ENCODE data around the gene TRPM6.

The TRPM6 gene

GRCh38 chr9:74753650-74754049 is 134.1 kb downstream of the TRPM6 start:
- H3K27me3 ChIP-seq (ENCODE audit: control insufficient read depth, low read length): no peaks in the 10 kb centered on the region
- H3K9me3 ChIP-seq (ENCODE audit: control insufficient read depth, insufficient read depth, low read length): no peaks in the 10 kb centered on the region
- H4K20me1 ChIP-seq (ENCODE audit: control insufficient read depth, insufficient read depth, low read depth, low read length): no peaks in the 10 kb centered on the region
- no peaks in the 10 kb centered on the region for H3K4me1 ChIP-seq (ENCODE audit: control insufficient read depth, low read length)
- no peak overlapping the region for H3K4me2 ChIP-seq (ENCODE audit: low read length)
- no peak overlapping the region for H3K27ac ChIP-seq (ENCODE audit: low read depth, low read length)
- H3K9me2 ChIP-seq (replicated peaks; ENCODE audit: control insufficient read depth, low read length): no peaks in the 10 kb centered on the region
- H3K36me3 ChIP-seq (ENCODE audit: control insufficient read depth, low read length): no peaks in the 10 kb centered on the region
- no peaks in the 10 kb centered on the region for H3K79me2 ChIP-seq (ENCODE audit: control insufficient read depth, low read length)
- TF ChIP-seq CTCF (IDR thresholded peaks at IDR 0.05; ENCODE audit: low read depth, low read length, poor library complexity, severe bottlenecking) (no peak), EZH2phosphoT487 (IDR thresholded peaks at IDR 0.05; ENCODE audit: borderline replicate concordance, low read length) (no peak)
- H3K4me3 ChIP-seq (ENCODE audit: low read length): no peak overlapping the region
- no peaks in the 10 kb centered on the region for H3F3A ChIP-seq (ENCODE audit: control insufficient read depth, insufficient read depth)

GRCh38 chr9:74748966-74749365 is 138.8 kb downstream of the TRPM6 start:
- no peaks in the 10 kb centered on the region for H3K9me2 ChIP-seq (replicated peaks; ENCODE audit: control insufficient read depth, low read length)
- TF ChIP-seq EZH2phosphoT487 (IDR thresholded peaks at IDR 0.05; ENCODE audit: borderline replicate concordance, low read length): no peak
- TF ChIP-seq CTCF (IDR thresholded peaks at IDR 0.05; ENCODE audit: low read depth, low read length, poor library complexity, severe bottlenecking): no peak
- no peak overlapping the region for H3K27ac ChIP-seq (ENCODE audit: low read depth, low read length)

GRCh38 chr9:74742792-74743730 is 144.7 kb downstream of the TRPM6 start:
- Histone ChIP-seq H3K4me1 (ENCODE audit: control insufficient read depth, low read length) (no peaks in the 10 kb centered on the region), H3K9me2 (replicated peaks; ENCODE audit: control insufficient read depth, low read length) (no peaks in the 10 kb centered on the region), H3K4me3 (ENCODE audit: low read length) (no peak overlapping the region), H3K9me3 (ENCODE audit: control insufficient read depth, insufficient read depth, low read length) (no peaks in the 10 kb centered on the region), H3K4me2 (ENCODE audit: low read length) (no peak overlapping the region), H3K36me3 (ENCODE audit: control insufficient read depth, low read length) (no peaks in the 10 kb centered on the region), H3K79me2 (ENCODE audit: control insufficient read depth, low read length) (no peaks in the 10 kb centered on the region), H3K27me3 (ENCODE audit: control insufficient read depth, low read length) (peaks cover 6% of the 10 kb centered on the region; the same call in 1 of the 2 replicates), H4K20me1 (ENCODE audit: control insufficient read depth, insufficient read depth, low read depth, low read length) (no peaks in the 10 kb centered on the region), H3K27ac (ENCODE audit: low read depth, low read length) (no peak overlapping the region), H3F3A (ENCODE audit: control insufficient read depth, insufficient read depth) (no peaks in the 10 kb centered on the region)
- TF ChIP-seq EZH2phosphoT487 (IDR thresholded peaks at IDR 0.05; ENCODE audit: borderline replicate concordance, low read length) (no peak), CTCF (IDR thresholded peaks at IDR 0.05; ENCODE audit: low read depth, low read length, poor library complexity, severe bottlenecking) (peak; percentile 61)

More at GRCh38 chr9:74748966-74749365, 138.8 kb downstream of the TRPM6 start:
- Histone ChIP-seq H3K36me3 (ENCODE audit: control insufficient read depth, low read length) (no peaks in the 10 kb centered on the region), H3F3A (ENCODE audit: control insufficient read depth, insufficient read depth) (no peaks in the 10 kb centered on the region), H3K79me2 (ENCODE audit: control insufficient read depth, low read length) (no peaks in the 10 kb centered on the region), H4K20me1 (ENCODE audit: control insufficient read depth, insufficient read depth, low read depth, low read length) (no peaks in the 10 kb centered on the region), H3K4me3 (ENCODE audit: low read length) (no peak overlapping the region), H3K4me1 (ENCODE audit: control insufficient read depth, low read length) (no peaks in the 10 kb centered on the region), H3K9me3 (ENCODE audit: control insufficient read depth, insufficient read depth, low read length) (no peaks in the 10 kb centered on the region), H3K27me3 (ENCODE audit: control insufficient read depth, low read length) (no peaks in the 10 kb centered on the region), H3K4me2 (ENCODE audit: low read length) (no peak overlapping the region)

Measured in DOHH2 (cell line).